LoVo (cell line): ENCODE results near the gene TRAPPC6A.

Source experiments
- DNase-seq: peaks from one replicate; pipeline ENCODE4 v3.0.0-alpha.2; 2016; ENCODE audit warnings: low spot score

The TRAPPC6A gene

DNA sequence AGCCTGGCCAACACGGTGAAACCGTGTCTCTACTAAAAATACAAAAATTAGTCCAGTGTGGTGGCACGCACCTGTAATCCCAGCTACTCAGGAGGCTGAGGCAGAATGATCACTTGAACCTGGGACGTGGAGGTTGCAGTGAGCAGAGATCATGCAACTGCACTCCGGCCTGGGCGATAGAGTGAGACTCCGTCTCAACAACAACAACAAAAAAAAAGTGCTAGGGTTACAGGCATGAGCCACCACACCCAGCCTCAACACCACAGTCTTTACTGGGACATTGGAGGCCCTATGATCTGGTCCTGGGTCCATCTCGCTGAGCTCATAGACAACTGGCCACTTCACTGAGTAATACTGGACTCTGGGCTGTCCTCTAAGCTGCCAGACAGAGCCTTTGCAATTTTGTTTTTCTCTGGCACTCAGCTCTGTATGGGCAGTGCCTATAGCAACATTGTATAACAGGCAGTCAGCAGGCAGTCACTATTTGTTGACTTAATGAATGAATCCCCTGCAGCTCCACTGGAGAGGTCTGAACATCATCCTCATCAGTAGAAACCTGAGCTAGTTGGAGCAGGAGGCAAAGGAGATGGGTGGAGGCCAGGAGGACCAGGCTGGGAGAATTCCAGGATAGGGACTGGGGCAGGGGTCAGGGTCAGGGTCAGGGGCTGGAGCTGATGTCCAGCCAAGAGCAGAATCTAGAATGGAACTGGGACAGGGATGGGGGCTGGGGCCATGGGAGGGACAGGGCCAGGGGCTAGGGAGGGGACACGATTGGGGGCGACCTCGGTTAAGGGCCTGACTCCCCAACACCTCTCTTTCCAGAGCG, 8.7 kb upstream of the TRAPPC6A start:
- no peak for DNase-seq

DNA sequence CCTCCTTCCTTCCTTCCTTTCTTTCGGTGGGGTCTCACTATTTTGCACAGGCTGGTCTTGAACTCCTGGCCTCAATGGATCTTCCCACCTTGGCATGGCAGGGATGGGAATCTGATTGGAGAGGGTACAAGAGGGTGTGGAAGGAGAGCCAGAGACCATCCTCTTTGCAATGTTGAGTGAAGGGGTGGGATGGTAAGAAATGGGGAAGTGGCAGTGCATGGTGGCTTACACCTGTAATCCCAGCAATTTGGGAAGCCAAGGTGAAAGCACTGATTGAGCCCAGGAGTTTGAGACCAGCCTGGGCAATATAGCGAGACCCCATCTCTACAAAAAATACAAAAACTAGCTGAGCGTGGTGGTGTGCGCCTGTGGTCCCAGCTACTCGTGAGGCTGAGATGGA, 6.1 kb upstream of the TRAPPC6A start:
- DNase-seq: no peak

DNA sequence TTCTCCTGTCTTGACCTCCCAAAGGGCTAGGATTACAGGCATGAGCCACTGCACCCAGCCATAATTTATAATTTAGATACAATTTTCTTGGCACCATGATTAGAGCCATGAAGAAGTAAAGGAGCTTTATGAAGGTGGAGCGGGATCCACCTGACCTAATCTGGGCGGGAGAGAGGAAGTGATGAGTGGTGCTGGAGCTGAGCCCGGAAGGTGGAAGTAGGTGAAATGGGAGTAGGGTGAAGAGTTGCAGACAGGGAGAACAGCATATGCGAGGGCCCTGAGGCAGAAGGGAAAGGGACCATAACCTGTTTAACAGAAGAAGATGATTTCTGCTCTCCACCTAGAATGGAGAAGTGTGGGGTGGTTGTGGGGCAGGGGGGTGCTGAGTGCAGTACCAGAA, 4.7 kb upstream of the TRAPPC6A start:
- DNase-seq: no peak

DNA sequence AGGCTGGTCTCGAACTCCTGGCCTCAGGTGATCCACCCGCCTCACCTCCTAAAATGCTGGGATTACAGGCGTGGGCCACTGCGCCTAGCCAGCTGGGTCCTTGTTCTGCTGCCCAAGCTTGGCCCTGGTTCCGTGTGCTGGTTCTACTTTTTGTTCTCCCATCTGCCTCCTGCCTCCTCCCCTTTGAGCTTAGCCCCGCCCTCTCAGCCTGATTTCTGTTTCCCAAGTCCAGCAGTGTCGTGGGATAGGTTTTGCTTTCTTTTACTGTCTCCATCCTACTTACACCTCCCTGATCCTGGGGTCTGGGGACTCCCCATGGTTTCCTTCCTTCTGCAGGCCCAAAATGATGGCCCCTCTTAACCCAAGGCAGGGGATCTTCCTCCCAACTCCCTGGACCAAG, 2.9 kb upstream of the TRAPPC6A start:
- DNase-seq: no peak

DNA sequence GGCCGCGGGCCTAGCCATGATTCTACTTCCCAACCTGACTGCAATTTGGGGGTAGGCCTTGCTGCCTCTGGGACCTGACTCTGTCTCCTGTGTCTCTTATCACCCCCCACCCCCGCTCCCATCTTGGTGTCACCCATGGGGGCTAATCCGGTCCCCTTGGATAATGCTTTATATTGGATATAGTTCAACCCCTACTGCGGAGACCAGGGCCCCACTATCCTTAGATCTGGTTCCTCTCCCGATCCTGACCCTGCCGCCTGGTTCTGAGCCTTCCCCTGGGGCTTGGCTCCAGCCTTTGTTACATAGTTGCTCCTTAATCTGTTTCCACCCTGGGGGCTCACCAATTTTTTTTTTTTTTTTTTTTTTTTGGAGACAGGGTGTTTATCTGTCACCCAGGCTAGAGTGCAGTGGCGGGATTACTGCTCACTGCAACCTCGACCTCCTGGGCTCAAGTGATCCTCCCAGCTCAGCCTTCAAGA, 1.9 kb upstream of the TRAPPC6A start:
- no peak for DNase-seq

DNA sequence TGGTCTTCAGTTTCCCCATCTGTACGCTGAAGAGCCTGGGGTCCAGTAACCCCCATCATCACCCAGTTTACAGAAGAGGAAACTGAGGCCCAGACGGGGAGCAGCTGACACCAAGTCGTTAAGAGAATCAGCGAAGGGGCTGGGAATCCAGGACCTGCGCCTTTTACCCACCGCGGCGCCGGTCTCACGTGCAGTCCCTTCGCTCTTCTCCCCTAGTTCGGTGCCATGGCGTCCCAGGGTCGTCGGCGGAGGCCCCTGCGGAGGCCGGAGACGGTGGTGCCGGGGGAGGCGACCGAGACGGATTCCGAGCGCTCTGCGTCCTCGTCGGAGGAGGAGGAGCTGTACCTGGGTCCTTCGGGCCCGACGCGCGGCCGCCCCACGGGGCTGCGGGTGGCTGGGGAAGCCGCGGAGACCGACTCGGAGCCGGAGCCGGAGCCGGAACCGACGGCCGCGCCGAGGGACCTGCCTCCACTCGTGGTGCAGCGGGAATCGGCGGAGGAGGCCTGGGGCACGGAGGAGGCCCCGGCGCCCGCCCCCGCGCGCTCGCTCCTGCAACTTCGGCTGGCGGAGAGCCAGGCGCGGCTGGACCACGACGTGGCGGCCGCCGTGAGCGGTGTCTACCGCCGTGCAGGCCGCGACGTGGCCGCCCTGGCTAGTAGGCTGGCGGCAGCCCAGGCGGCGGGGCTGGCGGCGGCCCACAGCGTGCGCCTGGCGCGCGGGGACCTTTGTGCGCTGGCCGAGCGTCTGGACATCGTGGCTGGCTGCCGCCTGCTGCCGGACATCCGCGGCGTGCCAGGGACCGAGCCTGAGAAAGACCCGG, 1.2 kb upstream of the TRAPPC6A start:
- no peak for DNase-seq

DNA sequence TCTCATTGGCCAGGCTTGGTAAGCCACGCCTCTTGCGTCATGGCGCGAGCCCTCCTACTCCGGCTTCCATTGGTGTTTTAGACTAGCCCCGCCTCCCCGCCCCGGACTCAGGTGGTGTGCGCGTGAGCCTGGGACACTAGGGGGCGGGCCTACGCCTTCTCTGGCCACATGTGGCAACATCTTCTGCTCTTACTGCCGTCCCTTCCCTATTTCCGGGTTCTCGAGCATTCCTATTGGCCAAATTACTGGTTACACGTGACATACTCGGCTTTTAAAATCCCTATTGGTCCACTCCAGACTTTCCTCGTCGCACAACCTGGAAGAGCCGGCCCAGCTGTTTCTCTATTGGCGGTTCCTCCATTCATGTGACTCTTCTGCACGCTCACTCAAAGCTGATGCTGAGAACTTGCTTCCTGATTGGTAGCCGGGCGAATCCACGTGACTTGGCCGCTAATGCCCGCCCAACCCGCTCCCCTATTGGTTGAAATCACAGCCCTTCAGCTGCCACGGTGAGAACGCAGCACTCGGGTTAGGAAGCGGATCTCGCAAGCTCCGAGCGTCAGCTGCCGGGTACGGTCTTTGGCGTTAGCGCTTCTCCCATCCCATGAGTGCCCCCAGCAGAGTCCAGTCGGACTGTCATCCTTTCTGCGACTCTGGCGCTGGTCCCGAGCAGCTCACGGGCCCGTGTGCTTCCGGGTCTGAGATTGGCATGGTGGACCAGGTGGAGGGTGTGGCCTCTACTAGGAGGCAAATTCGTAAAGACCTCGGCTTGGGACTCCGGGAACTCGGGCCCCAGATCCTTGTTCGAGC, 430 bp upstream of the TRAPPC6A start, which contains the start of gene BLOC1S3:
Gene BLOC1S3, plus strand, starts transcription at position 523 of the 810 bp plus-strand sequence. CDS start 513 bp downstream, outside the sequence.
- peak; percentile 100 for DNase-seq

DNA sequence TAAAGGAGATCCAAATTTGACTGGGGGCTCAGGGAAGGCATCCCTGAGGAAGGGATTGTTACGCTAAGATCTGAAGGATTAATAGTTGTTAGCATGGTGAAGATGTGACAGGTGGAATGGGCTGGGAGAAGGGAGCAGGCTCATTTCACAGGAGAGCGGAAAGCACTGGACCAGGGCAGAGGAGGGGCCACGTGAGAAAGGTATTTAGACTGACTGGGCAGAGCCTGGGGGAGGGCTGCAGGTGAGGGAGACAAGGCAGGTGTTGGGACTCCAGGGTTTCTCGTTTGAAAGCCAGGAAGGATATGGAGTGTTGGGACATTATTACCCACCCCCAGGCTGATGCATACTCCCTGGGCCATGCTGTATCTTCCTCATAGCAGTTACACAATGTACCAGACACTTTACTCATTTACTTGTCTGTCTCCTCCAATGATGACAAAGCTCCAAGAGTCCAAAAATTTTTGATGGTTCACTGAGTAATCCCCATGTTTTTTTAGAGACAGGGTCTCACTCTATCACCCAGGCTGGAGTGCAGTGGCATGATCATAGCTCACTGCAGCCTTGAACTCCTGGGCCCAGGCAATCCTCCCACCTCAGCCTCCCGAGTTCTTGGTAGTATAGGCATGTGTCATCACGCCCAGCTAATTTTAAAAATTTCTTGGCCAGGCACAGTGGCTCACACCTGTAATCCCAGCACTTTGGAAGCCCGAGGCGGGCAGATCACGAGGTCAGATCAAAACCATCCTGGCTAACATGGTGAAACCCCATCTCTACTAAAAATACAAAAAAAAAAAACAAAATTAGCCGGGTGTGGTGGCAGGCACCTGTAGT, 2.3 kb downstream of the TRAPPC6A start:
- DNase-seq: no peak

DNA sequence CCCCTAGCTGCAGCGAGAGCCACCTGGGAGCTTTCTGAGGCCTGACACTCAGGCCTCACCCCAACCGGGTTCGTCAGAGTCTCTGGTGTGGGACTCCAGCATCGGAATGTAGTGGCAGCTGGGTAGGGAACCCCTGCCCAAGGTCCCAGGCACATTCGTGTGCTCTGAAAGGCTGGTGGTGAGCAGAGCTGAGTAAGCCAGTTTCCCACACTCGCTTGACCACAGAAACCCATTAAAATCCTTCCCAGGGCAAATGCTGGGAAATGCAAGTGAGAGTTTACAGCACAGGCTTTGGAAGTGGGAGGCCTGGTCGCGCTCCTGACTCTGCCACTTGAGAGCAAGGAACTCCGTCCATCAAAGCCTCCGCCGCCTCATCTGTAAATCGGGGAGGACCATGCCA, 4.2 kb downstream of the TRAPPC6A start:
- DNase-seq: no peak

DNA sequence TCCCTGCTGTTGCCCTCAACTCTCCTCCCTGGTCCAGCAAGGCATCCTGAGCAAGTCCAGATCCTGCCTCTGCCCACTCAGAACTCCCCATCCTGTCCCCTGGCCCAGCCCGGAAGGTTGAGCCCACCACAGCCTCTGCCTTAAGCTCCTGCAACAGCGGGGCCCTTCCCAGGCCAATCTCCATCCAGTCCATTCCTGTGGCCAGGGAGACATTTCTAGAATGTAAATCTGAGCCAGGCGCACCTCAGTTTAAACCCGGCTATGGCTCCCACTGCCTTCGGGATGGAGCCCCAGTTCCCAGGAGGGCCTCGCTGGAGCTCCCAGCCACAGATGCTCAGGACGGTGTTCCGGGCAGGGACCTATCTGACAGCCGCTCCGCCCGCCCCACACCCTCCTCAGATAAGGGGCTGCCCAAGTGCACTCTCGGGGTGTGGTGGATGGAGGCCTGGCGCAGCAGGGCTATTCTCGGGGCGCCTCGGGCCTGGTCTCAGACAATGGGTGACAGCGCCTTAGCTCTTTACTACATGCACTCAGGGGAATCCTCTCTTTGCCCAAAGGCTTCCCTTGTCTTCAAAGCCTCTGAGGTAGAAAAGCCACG, 5.3 kb downstream of the TRAPPC6A start:
- no peak for DNase-seq

DNA sequence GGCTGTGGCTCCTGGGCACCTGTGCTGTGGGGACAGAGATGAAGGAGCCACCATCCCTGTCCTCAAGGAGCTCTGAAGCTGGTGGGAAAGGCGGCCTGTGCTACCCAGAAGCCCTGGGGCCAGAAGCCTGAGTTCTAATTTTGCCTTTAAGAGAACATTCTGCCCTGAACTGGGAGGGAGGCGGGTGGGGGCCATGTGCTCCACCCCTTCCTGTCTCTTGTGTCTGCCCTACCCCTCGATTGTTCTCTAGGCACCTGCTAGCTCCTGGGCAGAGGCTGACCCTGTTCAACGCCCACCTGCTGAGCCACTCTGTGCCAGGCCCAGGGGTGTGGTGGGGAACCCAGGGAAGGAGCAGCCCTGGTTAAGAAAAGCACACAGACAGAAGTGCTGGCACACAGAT, 5.9 kb downstream of the TRAPPC6A start:
- no peak for DNase-seq

DNA sequence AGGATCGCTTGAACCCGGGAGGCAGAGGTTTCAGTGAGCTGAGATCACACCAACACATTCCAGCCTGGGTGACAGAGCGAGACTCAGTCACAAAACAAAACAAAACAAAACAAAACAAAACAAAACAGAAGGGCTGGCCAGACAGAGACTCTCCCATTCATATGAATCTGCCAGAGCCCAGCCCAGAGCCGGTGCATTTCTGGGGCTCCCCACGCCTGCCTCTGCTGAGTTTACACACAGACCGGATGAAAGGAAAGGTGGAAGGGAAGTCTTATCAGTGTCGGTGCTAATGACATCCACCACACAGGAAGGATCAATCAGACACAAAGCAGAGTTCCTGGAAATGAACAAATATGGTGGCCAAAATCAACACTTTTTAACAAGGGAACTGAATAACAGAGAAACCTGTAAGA, 6.8 kb downstream of the TRAPPC6A start:
- no peak for DNase-seq

DNA sequence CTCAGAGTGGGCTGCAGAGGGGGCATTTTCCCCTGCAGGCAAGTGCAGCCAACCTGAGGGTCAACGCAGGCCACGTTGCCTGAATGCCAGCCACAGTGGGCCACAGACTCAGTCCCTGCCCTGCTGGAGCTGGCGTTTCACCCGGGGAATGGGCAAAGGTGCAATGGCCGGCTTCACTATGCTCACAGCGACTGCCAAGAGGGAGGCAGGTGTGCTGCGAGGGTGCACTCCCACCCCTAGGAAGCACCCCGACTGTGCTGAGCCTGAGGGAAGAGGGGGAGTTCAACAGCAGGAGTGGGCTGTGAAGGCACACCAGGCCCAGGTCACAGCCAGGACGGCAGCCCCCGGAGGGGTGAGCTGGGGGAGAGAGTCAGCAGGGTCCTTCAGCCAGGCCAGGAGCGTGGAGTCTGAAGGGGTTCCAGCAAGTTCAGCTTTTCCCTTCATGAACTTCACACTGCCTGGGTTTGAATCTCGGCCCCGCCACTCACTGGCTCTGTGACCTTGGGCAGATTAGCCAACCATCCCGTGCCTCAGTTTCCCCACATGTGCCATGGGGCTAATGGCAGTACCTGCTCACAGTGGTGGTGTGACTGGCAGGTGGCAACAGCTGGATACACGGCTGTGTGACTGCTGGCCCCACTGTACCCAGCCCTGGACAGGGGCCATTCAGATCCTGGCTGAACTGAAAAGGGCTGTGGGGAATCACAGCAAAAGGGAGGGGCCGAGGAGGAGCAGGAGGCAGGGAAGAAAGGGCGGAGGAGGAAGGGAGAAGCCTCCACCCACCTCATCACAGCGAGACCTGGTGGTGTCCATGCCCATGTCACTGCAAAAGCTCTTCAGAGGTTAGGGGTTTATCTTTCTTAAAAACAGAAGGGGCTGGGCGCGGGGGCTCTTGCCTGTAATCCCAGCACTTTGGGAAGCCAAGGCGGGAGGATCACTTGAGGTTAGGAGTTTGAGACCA, 7.6 kb downstream of the TRAPPC6A start:
- no peak for DNase-seq

DNA sequence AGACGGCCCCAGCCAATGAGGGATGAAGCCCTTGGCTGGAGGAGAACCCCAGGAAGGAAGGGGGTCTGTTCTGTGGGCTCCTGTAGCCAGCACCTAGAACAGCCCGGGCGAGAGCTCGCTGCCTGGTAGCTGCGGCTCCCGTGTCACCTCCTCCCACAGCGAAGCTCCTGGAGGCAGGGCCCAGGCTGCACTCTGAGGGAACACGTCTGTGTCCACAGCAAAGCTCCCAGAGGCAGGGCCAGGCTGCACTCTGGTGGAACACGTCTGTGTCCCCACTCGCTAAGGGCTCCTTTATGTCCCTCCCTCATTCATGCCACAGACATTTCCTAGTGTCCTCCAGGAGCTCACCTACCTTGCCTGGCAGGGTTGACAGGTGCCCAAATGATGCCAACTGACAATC, 8.4 kb downstream of the TRAPPC6A start:
- DNase-seq: no peak

DNA sequence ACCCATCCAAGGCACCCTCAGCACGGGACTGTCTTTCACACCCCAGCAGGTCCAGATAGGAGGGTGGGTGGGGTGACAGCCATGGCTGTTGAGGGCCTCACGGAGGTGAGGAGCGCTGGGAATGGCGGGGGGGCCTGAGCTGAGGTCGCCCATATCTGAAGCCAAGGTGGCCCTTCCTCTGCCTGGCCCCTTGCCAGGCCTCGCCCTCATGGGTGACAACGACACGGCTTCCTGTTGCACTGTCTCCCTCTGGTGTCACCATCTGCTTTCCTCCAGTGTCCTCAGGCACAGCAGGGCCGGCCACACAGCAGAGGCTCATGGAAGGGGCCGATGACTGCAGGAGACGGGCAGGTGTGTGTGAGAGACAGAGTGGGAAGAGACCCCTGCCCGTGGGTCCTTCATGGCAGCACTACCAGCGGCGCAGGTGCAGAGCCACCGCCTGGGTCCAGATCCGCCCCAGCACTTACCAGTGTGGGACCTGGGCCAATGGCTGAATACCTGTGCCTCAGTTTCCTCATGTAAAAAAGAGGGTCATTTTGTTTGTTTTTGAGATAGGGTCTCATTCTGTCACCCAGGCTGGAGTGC, 9.2 kb downstream of the TRAPPC6A start:
- no peak for DNase-seq

DNA sequence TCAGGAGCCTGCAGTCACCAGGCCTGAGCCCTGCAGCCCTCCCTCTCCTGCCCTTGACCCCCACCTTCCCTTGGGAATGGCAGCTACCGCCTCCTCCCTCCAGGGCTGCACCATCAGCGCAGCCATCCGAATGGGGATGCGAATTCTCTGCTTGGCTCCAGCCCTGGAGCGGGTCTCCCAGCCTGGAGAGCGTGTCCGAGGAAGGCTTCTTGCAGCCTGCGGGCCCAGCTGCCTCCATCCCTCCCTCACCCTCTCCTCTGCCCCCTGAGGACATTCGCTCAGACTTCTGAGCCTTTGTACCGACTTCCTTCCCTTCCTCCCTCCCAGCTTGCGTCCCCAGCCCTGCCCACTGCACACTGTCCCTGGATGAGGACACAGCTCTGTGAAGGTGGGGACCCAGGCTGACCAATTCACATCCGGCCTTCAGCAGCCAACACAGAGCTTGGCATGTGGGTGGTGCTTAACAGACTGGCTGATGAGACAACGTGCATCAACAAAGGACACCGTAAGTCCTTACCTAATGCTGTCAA, 11.2 kb downstream of the TRAPPC6A start:
- no peak for DNase-seq

DNA sequence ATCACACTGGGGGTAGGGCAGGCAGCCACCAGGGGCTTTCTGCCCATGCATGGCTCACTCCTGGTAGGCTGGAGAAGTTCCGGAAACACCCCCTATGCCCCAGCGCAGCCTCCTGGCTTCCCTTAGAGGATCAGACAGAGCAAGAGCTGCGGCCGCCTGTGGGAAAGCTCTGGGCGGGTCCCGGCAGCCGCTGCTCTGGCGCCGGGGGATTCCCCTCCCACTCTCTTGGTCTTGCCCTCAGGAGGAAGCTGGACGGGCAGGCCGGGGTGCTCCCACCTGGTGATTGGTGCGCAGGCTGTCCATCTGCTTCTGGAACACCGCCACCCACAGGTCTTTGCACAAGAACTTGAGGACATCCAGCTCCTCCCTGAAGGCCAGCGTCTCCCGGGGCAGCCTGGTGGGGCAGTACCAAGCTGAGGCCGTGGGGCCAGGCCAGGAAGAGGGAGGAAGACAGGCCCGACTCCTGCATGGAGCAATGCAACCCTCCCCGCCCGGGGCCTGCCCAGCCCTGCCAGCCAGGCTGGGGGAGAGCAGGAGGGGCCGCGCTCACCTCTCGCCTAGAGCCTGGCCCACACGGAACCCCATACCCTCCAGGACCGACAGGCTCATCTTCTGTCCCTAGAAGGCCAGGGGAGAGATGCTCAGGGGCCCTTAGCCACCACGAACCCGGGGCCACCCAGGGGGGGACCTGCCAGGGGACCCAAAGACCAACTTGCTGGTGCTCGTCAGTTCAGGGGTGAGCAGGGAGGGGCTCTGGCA, 13.3 kb downstream of the TRAPPC6A start:
- no peak for DNase-seq

DNA sequence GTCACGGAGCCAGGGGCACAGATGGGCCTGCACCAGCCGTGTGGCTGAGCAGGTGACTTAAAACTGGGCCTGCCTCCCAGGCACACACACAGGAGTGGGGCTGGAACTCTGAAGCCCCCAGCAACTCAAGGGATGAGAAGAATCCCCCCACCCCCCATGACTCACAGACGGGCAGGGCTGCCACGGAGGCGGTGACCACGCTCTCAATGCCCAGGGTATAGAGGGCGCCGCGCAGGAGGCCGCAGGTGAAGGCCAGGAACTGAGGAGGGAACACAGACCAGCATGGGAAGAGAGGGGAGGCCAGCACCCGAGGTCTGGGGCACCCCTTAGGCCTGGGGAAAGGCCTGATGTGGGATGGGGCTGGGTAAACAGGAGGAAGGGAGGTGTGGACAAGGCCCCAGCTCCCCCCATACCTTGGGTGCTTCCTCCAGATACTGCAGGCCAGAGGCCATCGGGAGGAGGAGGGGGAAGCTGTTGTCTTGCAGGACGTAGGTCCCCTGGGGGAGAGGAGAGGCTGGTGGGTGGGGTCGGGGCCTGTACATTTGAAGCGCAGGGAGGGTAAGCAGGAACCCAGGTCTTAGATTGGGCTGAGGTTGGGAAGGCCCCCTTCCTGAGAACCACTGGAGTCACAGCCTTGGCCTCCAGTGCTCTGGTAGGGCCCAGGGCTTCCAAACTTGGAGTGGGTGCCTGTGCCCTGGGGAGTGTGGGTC, 14.1 kb downstream of the TRAPPC6A start:
- no peak for DNase-seq
